ENCODE measurements around the gene ZNF688. TPM values are rescaled to one million over a fixed set of nuclear protein-coding genes. Genes with fewer than 3 reads are reported as not detected.

Gene ZNF688
- total and polyA plus RNA-seq, 9 of the 15 experiments (the other 6 are each of a cell fraction or from before 2014, with no cell fraction given), result 0.48 to 12.9 (median 4.5) TPM

DNA sequence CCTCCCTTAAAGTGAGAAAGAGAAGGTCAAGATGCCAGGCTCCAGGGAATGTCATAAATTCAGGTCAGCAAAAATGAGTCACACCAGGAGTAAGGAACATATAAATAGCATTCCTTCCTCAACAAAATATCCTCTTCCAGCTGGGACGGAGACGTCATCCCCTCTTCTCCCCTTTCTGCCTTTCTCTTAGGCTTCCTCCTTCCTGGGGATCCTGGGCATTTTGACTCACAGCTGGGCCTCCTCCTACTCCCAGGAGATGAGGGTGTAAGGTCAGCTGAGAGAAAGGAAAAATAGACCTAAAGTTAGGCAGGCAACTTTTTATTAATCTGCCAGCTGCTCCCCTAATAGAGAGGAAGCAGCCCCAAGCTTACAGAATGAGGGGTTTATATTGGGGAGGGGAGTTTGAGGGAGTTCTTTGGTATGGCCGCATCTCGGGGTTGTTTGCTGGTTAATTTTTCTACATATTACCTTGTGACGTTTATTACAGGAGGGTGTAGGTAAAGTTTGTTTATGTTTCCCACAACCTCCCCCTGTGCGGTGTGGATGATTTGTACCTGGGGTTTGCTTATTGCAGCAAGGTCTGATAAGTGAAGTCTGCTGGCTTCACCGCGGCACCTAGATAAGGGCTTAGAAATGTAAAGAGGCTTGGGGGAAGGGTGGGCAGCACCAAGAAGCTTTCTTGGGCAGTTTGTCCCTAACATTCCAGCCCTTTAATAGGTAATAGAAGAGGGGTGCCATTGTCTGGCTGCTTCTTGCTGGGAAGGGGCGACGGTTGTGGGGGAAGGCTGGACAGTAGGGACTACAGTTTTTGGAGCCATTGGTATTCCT is 29.8 kb downstream of the ZNF688 start (continued):
- TF ChIP-seq, protein P1, sequence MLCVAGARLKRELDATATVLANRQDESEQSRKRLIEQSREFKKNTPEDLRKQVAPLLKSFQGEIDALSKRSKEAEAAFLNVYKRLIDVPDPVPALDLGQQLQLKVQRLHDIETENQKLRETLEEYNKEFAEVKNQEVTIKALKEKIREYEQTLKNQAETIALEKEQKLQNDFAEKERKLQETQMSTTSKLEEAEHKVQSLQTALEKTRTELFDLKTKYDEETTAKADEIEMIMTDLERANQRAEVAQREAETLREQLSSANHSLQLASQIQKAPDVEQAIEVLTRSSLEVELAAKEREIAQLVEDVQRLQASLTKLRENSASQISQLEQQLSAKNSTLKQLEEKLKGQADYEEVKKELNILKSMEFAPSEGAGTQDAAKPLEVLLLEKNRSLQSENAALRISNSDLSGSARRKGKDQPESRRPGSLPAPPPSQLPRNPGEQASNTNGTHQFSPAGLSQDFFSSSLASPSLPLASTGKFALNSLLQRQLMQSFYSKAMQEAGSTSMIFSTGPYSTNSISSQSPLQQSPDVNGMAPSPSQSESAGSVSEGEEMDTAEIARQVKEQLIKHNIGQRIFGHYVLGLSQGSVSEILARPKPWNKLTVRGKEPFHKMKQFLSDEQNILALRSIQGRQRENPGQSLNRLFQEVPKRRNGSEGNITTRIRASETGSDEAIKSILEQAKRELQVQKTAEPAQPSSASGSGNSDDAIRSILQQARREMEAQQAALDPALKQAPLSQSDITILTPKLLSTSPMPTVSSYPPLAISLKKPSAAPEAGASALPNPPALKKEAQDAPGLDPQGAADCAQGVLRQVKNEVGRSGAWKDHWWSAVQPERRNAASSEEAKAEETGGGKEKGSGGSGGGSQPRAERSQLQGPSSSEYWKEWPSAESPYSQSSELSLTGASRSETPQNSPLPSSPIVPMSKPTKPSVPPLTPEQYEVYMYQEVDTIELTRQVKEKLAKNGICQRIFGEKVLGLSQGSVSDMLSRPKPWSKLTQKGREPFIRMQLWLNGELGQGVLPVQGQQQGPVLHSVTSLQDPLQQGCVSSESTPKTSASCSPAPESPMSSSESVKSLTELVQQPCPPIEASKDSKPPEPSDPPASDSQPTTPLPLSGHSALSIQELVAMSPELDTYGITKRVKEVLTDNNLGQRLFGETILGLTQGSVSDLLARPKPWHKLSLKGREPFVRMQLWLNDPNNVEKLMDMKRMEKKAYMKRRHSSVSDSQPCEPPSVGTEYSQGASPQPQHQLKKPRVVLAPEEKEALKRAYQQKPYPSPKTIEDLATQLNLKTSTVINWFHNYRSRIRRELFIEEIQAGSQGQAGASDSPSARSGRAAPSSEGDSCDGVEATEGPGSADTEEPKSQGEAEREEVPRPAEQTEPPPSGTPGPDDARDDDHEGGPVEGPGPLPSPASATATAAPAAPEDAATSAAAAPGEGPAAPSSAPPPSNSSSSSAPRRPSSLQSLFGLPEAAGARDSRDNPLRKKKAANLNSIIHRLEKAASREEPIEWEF (CRISPR knock-in tag; IDR thresholded peaks at IDR 0.05), result no peak
- TF ChIP-seq ZNF282 (CRISPR knock-in tag; IDR thresholded peaks at IDR 0.05), result no peak
- no peak for TF ChIP-seq BCOR (IDR thresholded peaks at IDR 0.05)
